BLaER1 (cell line): ENCODE measurements around the gene NGFR.
"Not testable (repeated sequence)": the region's sequence is repeated elsewhere in the genome, so short reads cannot be mapped to it uniquely, and the experiment has no call there.

ENCODE experiments used
- H3K27ac ChIP-seq: shearing (Covaris generic); formaldehyde crosslinking; 2 replicates; pipeline ENCODE4 v1.8.1; 2022
- H3K27me3 ChIP-seq: shearing (Covaris generic); formaldehyde crosslinking; 2 replicates; pipeline ENCODE4 v1.8.1; 2022
- H3K36me3 ChIP-seq: shearing (Covaris generic); formaldehyde crosslinking; 2 replicates; pipeline ENCODE4 v1.8.1; 2022
- H3K4me1 ChIP-seq: shearing (Covaris generic); formaldehyde crosslinking; 2 replicates; pipeline ENCODE4 v1.8.1; 2022
- H3K4me2 ChIP-seq: shearing (Covaris generic); formaldehyde crosslinking; 2 replicates; pipeline ENCODE4 v1.8.1; 2022
- H3K4me3 ChIP-seq: shearing (Covaris generic); formaldehyde crosslinking; 2 replicates; pipeline ENCODE4 v1.8.1; 2022
- H3K9ac ChIP-seq: shearing (Covaris generic); formaldehyde crosslinking; 2 replicates; pipeline ENCODE4 v1.8.1; 2022
- H3K9me3 ChIP-seq: shearing (Covaris generic); formaldehyde crosslinking; 2 replicates; pipeline ENCODE4 v1.8.1; 2022
- H4K20me1 ChIP-seq: shearing (Covaris generic); formaldehyde crosslinking; 2 replicates; pipeline ENCODE4 v1.8.1; 2022
- Cebpa-rat ChIP-seq: shearing (Covaris generic); IDR thresholded peaks from 2 replicates; pipeline ENCODE4 v1.8.1; 2022

NGFR gene

DNA sequence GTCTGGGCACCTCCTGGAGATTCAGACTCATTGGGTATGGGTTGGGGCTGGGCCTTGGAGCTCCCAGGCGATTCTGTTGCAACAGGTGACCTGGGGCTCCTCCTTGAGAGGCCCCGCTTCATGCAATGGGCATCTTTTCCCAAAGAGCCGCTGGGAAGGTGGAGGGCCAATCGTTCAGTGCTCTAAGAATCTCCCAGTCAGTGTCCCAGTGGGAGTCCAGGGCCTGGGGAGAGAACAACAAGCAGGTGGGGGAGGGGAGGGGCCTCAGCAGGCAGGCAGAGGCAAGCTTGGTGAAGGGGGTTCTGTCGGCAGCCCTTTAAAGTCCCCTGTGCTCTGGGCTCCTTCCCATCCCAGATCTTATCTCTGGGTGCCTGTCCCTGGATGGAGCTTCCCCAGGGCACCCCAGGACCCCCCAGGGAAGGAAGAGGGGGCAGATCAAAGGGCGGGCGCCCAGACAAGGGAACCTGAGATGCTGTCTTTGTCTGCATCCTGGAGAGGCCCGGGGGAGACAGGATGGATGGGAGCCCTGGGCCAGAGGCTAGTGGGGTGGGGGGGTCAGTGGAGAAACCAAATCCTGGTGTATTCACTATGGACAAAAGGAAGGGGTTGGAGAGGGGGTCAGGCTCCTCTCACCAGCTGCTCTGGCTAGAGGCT, 50.0 kb downstream of the NGFR start:
- H3K4me1 ChIP-seq: peaks cover 29% of the 10 kb centered on the region
- no peak overlapping the region for H3K9ac ChIP-seq
- no peaks in the 10 kb centered on the region for H4K20me1 ChIP-seq
- peaks cover 20% of the 10 kb centered on the region for H3K9me3 ChIP-seq
- H3K27ac ChIP-seq: no peak overlapping the region
- H3K36me3 ChIP-seq: no peaks in the 10 kb centered on the region
- no peaks in the 10 kb centered on the region for H3K27me3 ChIP-seq
- no peak overlapping the region for H3K4me2 ChIP-seq
- TF ChIP-seq Cebpa-rat: no peak
- no peak overlapping the region for H3K4me3 ChIP-seq

DNA sequence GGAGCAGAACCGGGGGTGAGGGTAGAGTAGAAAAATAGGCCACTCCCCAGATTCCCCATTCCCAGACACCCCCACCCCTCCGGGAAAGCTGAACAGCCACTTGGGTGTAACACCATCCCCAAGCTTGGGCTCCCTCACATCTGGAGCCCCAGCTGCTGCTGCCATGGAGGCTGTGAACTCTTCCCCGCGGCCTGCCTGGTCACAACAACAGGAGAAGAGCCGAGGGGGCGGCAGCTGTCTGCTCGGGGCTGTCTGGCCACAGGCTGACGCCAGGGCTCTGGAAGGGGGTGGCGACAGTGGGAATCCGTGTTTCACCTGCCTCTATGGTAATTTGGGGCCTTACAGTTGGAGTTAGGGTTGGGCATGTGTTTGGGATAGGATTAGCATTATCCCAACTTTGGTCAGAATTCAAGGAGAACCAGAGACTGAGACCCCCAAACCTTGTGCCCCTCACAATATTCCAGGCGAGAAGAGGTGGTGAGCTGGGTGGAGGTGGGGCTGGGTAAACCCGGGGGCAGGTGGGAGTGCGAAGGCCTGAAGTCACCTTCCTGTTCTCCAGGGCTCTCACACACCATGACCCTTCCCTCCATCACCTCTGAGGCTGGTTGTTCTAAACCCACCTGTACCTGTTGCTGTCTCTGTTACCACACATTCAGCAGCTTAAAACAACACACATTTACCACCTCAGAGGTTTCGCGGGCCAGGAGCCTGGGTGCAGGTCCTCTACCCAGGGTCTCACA, 50.9 kb downstream of the NGFR start:
- H3K27me3 ChIP-seq: no peaks in the 10 kb centered on the region
- no peaks in the 10 kb centered on the region for H4K20me1 ChIP-seq
- no peak overlapping the region for H3K4me2 ChIP-seq
- H3K27ac ChIP-seq: no peak overlapping the region
- TF ChIP-seq Cebpa-rat: no peak
- no peaks in the 10 kb centered on the region for H3K36me3 ChIP-seq
- peaks cover 15% of the 10 kb centered on the region for H3K9me3 ChIP-seq
- no peak overlapping the region for H3K9ac ChIP-seq
- H3K4me1 ChIP-seq: peaks cover 38% of the 10 kb centered on the region
- no peak overlapping the region for H3K4me3 ChIP-seq

DNA sequence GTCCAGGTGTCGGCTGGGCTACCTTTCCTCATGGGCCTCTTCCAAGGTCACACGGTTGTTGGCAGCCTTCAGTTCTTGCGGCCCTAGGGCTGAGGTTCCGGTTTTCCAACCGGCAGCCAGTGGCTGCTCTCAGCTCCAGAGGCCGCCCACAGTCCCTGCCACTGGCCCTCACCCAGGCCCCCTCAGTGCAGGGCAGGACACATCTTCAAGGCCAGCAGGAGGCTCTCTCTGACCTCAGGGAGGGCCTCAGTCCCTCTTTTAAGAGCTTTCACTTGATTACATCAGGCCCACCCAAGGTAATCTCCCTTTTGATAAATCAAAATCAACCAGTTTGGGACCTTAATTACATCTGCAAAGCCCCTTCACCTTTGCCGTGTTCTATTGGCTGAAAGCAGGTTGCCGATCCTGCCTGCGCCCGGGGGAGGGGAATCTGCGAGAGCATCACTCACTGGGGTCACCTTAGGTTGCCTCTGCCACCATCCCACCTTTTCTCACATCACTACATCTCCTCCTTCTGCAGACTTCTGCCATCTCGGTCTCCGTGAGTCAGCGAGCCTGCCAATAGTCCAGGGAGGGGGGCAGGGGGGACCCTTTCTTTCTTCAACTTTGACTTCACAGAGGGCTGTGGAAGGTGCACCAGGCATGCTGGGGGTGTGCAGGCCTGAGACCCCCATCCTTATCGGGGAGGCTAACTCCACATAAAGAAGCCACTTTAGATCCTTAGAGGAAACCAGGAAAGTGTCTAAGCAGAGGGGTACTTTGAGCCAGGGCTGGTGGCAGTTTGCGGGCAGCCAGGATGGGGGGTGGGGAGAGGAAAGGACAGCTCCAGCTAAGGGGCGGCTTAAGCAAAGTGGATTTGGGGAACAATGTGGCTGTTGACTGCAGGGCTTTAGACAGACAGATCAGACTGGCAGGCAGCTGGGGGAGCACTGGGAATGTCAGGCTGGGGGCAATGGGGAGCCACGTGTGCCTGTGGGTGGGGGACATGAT, 51.7 kb downstream of the NGFR start:
- peaks cover 41% of the 10 kb centered on the region for H3K4me1 ChIP-seq
- TF ChIP-seq Cebpa-rat: no peak
- no peaks in the 10 kb centered on the region for H3K27me3 ChIP-seq

DNA sequence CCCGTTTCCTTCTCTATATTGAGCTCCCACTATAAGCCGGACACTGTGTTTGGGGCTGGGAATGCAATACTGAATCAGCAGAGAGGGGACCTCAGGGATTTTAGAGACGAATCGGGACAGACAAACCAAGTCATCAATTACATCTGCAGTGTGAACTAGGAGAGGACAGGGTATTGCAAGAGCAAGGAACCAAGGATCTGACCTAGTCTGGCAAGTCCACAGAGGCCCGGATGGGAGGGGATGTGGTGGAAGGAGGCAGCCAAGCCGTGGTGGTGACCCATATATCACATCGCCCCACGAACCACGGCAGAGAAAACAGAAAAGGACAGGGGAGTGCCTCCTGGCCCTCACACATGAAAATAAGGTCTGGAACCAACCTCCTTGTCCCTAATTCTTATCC, 52.5 kb downstream of the NGFR start:
- peaks cover 41% of the 10 kb centered on the region for H3K4me1 ChIP-seq
- no peak overlapping the region for H3K4me3 ChIP-seq
- H3K9ac ChIP-seq: no peak overlapping the region
- TF ChIP-seq Cebpa-rat: no peak
- no peaks in the 10 kb centered on the region for H4K20me1 ChIP-seq
- H3K9me3 ChIP-seq: peaks cover 14% of the 10 kb centered on the region
- peak overlapping the region; percentile 80 for H3K4me2 ChIP-seq
- no peaks in the 10 kb centered on the region for H3K27me3 ChIP-seq
- no peak overlapping the region for H3K27ac ChIP-seq
- no peaks in the 10 kb centered on the region for H3K36me3 ChIP-seq

More for the DNA sequence above, 51.7 kb downstream of the NGFR start:
- no peak overlapping the region for H3K4me2 ChIP-seq
- no peak overlapping the region for H3K4me3 ChIP-seq
- no peak overlapping the region for H3K9ac ChIP-seq
- no peaks in the 10 kb centered on the region for H4K20me1 ChIP-seq
- no peaks in the 10 kb centered on the region for H3K36me3 ChIP-seq
- peaks cover 14% of the 10 kb centered on the region for H3K9me3 ChIP-seq
- no peak overlapping the region for H3K27ac ChIP-seq

GRCh38 chr17:49548051-49548505, 53.0 kb downstream of the NGFR start:
- Histone ChIP-seq H3K27me3 (no peaks in the 10 kb centered on the region), H3K4me2 (peak overlapping the region; percentile 80), H3K9ac (no peak overlapping the region), H3K9me3 (peaks cover 14% of the 10 kb centered on the region), H3K36me3 (no peaks in the 10 kb centered on the region), H3K4me1 (peaks cover 46% of the 10 kb centered on the region), H3K4me3 (no peak overlapping the region), H3K27ac (peak overlapping the region; percentile 16; the same call in 1 of the 2 replicates), H4K20me1 (no peaks in the 10 kb centered on the region)
- no peak for TF ChIP-seq Cebpa-rat

- Histone ChIP-seq H3K27me3 (no peaks in the 10 kb centered on the region), H3K27ac (peak overlapping the region; percentile 55; the same call in 1 of the 2 replicates), H3K9ac (peak overlapping the region; percentile 45; the same call in 1 of the 2 replicates), H4K20me1 (no peaks in the 10 kb centered on the region), H3K4me2 (peak overlapping the region; percentile 80), H3K36me3 (no peaks in the 10 kb centered on the region), H3K9me3 (peaks cover 10% of the 10 kb centered on the region), H3K4me1 (peaks cover 50% of the 10 kb centered on the region), H3K4me3 (no peak overlapping the region)
- TF ChIP-seq Cebpa-rat: no peak
Observed at GRCh38 chr17:49548506-49549310, 53.6 kb downstream of the NGFR start.

- Histone ChIP-seq H3K4me1 (peaks cover 56% of the 10 kb centered on the region), H3K27ac (0 out of 2 replicates have a peak overlapping the region, but pooled peaks have one; percentile 55), H4K20me1 (no peaks in the 10 kb centered on the region), H3K9ac (peak overlapping the region; percentile 45; the same call in 1 of the 2 replicates), H3K9me3 (peaks cover 4% of the 10 kb centered on the region), H3K27me3 (no peaks in the 10 kb centered on the region), H3K36me3 (no peaks in the 10 kb centered on the region), H3K4me3 (no peak overlapping the region), H3K4me2 (peak overlapping the region; percentile 80)
- no peak for TF ChIP-seq Cebpa-rat
Observed at GRCh38 chr17:49549311-49549605, 54.2 kb downstream of the NGFR start.

- H3K27me3 ChIP-seq: no peaks in the 10 kb centered on the region
- no peaks in the 10 kb centered on the region for H3K36me3 ChIP-seq
- no peak for TF ChIP-seq Cebpa-rat
- H3K9me3 ChIP-seq: no peaks in the 10 kb centered on the region
- H3K9ac ChIP-seq: peak overlapping the region; percentile 45; the same call in 1 of the 2 replicates
- H3K4me3 ChIP-seq: no peak overlapping the region
- peak overlapping the region; percentile 80 for H3K4me2 ChIP-seq
- peaks cover 63% of the 10 kb centered on the region for H3K4me1 ChIP-seq
- peak overlapping the region; percentile 55 for H3K27ac ChIP-seq
- no peaks in the 10 kb centered on the region for H4K20me1 ChIP-seq
Observed at GRCh38 chr17:49549691-49550678, 54.9 kb downstream of the NGFR start.

DNA sequence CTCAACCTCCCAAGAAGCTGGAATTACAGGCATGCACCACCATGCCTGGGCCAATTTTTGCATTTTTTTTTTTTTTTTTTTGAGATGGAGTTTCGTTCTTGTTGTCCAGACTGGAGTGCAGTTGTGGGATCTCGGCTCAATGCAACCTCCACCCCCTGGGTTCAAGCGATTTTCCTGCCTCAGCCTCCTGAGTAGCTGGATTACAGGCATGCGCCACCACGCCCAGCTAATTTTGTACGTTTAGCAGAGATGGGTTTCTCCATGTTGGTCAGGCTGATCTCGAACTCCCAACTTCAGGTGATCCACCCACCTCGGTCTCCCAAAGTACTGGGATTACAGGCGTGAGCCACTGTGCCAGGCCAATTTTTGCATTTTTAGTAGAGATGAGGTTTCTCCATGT, 55.7 kb downstream of the NGFR start:
- H3K27me3 ChIP-seq, H3K27ac ChIP-seq, H3K9ac ChIP-seq, H3K36me3 ChIP-seq, H3K4me3 ChIP-seq, H4K20me1 ChIP-seq, H3K9me3 ChIP-seq: not testable (repeated sequence)
- peaks cover 71% of the 10 kb centered on the region for H3K4me1 ChIP-seq
- H3K4me2 ChIP-seq: peak overlapping the region; percentile 80; the same call in 1 of the 2 replicates
